Esophagus muscularis mucosa (tissue), 4 donors: Measurements from ENCODE around the gene ARRB2. TPM values are rescaled to one million over a fixed set of nuclear protein-coding genes. Genes with fewer than 3 reads are reported as not detected.

ENCODE experiments used
- DNase-seq: peaks from one replicate; pipeline ENCODE4 v3.0.0-alpha.2; 2017; ENCODE audit errors: extremely low spot score
- H3K27ac ChIP-seq, 4 donors: fragments of 200-600 bp; sonication (generic); replicated peaks in 1 of 4; 1 replicate in 3 of 4; 2 replicates in 1 of 4; pipeline ENCODE4 v1.5.1; 2016 to 2019; ENCODE audit warnings: mild to moderate bottlenecking in 1 of 4
- H3K27me3 ChIP-seq, 4 donors: fragments of 200-600 bp; sonication (generic); one replicate each; pipeline versions ENCODE4 v1.5.1 to v1.6.0; 2016 to 2019
- H3K36me3 ChIP-seq, 4 donors: fragments of 200-600 bp; sonication (generic); one replicate each; pipeline ENCODE4 v1.5.1; 2016 to 2019
- H3K4me1 ChIP-seq, 4 donors: fragments of 200-600 bp; sonication (generic); one replicate each; pipeline ENCODE4 v1.5.1; 2016 to 2019
- H3K4me3 ChIP-seq, 4 donors: fragments of 200-600 bp; sonication (generic); 1 replicate in 2 of 4; 2 replicates in 2 of 4; pipeline ENCODE4 v1.5.1; 2016 to 2019; ENCODE audit warnings: mild to moderate bottlenecking in 4 of 4, moderate library complexity in 1 of 4
- H3K9me3 ChIP-seq, 4 donors: fragments of 200-600 bp; sonication (generic); 1 replicate in 3 of 4; 2 replicates in 1 of 4; pipeline ENCODE4 v1.5.1; 2016 to 2019
- CTCF ChIP-seq, 3 experiments: fragments of 200-600 bp in 2 of 3; fragments of 450-650 bp in 1 of 3; sonication (generic) in 2 of 3; IDR thresholded peaks; one replicate each; pipeline ENCODE4 v1.5.1; 2017 to 2019; ENCODE audit warnings: antibody characterized with exemption in 3 of 3, mild to moderate bottlenecking in 2 of 3, moderate library complexity in 1 of 3
- EP300 ChIP-seq: sonication (generic); formaldehyde crosslinking; IDR thresholded peaks from one replicate; pipeline ENCODE4 v1.6.1; 2017; ENCODE audit warnings: antibody characterized with exemption
- POLR2A ChIP-seq: fragments of 450-650 bp; IDR thresholded peaks from one replicate; pipeline ENCODE4 v1.6.1; 2017; ENCODE audit warnings: antibody characterized with exemption, moderate library complexity, mild to moderate bottlenecking, low read depth
- POLR2AphosphoS5 ChIP-seq, 2 donors: sonication (generic); formaldehyde crosslinking; IDR thresholded peaks; one replicate each; pipeline ENCODE4 v1.6.1; 2017; ENCODE audit warnings: antibody characterized with exemption in 2 of 2
- WGBS: methylation state at CpG from one replicate; pipeline ENCODE4 v1.1.5; 2018; 5-methylcytosine and 5-hydroxymethylcytosine counted together
- intact Hi-C: fragments of 100-400 bp; cut with DNase I; formaldehyde crosslinking; loops from one replicate; pipeline ENCODE4 v1.15.1; 2023
- total RNA-seq, 4 donors: library from RNA; depleted of rRNA; stranded (reverse); fragments of >200 nt; gene quantifications; one replicate each; pipeline versions ENCODE4 v1.1.0 to v1.2.1, GENCODE V29; 2016

ARRB2 gene
- total RNA-seq, 4 donors from 2014 or later, result 25.4 to 41.4 (median 31.4) TPM

- intact Hi-C loops, result no loop called here
- DNase-seq, result no peak
- Histone ChIP-seq H3K9me3 (no peaks in the 10 kb centered on the region), H3K27ac (no peak overlapping the region), H3K4me3 (no peak overlapping the region), H3K36me3 (peaks cover 39 to 92% (median 83%) of the 10 kb centered on the region in 4 donors), H3K27me3 (no peaks in the 10 kb centered on the region), H3K4me1 (peaks cover 0 to 7% (median 3%) of the 10 kb centered on the region in 4 donors)
- WGBS, result 87% methylated on average over 25 of the region's 27 CpGs
- TF ChIP-seq EP300, result no peak
- no peak for TF ChIP-seq POLR2A
- no peak for TF ChIP-seq POLR2AphosphoS5 (IDR thresholded peaks at IDR 0.05)
- TF ChIP-seq CTCF (IDR thresholded peaks at IDR 0.05), result no peak
These were observed 36.3 kb upstream of the ARRB2 start for GRCh38 chr17:4673986-4674684.

- intact Hi-C loops, result no loop called here
- no peak for DNase-seq
- H3K9me3 ChIP-seq, result no peaks in the 10 kb centered on the region
- H3K4me3 ChIP-seq, result no peak overlapping the region
- H3K4me1 ChIP-seq, result peaks cover 0 to 7% (median 3%) of the 10 kb centered on the region in 4 donors
- peaks cover 39 to 98% (median 84%) of the 10 kb centered on the region in 4 donors for H3K36me3 ChIP-seq
- 98% methylated on average over 8 of the region's 8 CpGs for WGBS
- no peak for TF ChIP-seq EP300
- TF ChIP-seq POLR2AphosphoS5 (IDR thresholded peaks at IDR 0.05), result no peak
- no peak for TF ChIP-seq POLR2A
- no peak for TF ChIP-seq CTCF (IDR thresholded peaks at IDR 0.05)
- H3K27me3 ChIP-seq, result no peaks in the 10 kb centered on the region
- H3K27ac ChIP-seq, result no peak overlapping the region
These were observed 35.8 kb upstream of the ARRB2 start for GRCh38 chr17:4674685-4674998.

- TF ChIP-seq POLR2A (no peak), EP300 (no peak), CTCF (IDR thresholded peaks at IDR 0.05) (no peak), POLR2AphosphoS5 (IDR thresholded peaks at IDR 0.05) (no peak)
- H3K4me1 ChIP-seq, result peaks cover 0 to 7% (median 3%) of the 10 kb centered on the region in 4 donors
- H3K9me3 ChIP-seq, result no peaks in the 10 kb centered on the region
- no peaks in the 10 kb centered on the region for H3K27me3 ChIP-seq
- no peak for DNase-seq
- intact Hi-C loops, result no loop called here
- 94% methylated on average over 10 of the region's 10 CpGs for WGBS
- peaks cover 39 to 100% (median 90%) of the 10 kb centered on the region in 4 donors for H3K36me3 ChIP-seq
- H3K27ac ChIP-seq, result no peak overlapping the region
- no peak overlapping the region for H3K4me3 ChIP-seq
These were observed 34.6 kb upstream of the ARRB2 start for GRCh38 chr17:4675791-4676190.

- no peak for DNase-seq
- no peak for TF ChIP-seq POLR2A
- no peak for TF ChIP-seq EP300
- TF ChIP-seq CTCF (IDR thresholded peaks at IDR 0.05), result no peak
- TF ChIP-seq POLR2AphosphoS5 (IDR thresholded peaks at IDR 0.05), result no peak
- no peaks in the 10 kb centered on the region for H3K9me3 ChIP-seq
- peaks cover 39 to 100% (median 90%) of the 10 kb centered on the region in 4 donors for H3K36me3 ChIP-seq
- no peak overlapping the region for H3K4me3 ChIP-seq
- H3K4me1 ChIP-seq, result peaks cover 0 to 7% (median 3%) of the 10 kb centered on the region in 4 donors
- no peaks in the 10 kb centered on the region for H3K27me3 ChIP-seq
- no peak overlapping the region for H3K27ac ChIP-seq
- 70% methylated on average over 7 of the region's 7 CpGs for WGBS
- intact Hi-C loops, result no loop called here
These were observed 33.6 kb upstream of the ARRB2 start for GRCh38 chr17:4676791-4677190.
